ENCODE measurements around the gene FXYD7.

FXYD7 gene

GRCh38 chr19:35157431-35157830 lies 14.4 kb downstream of the FXYD7 start:
- H3K4me3 Mint-ChIP-seq, result no peak overlapping the region
- peaks cover 7% of the 10 kb centered on the region for H3K9me3 Mint-ChIP-seq
- peaks cover 55% of the 10 kb centered on the region for H3K36me3 Mint-ChIP-seq
- peaks cover 55% of the 10 kb centered on the region for H3K4me1 Mint-ChIP-seq
- H3K27me3 Mint-ChIP-seq, result no peaks in the 10 kb centered on the region
- no peak overlapping the region for H3K27ac Mint-ChIP-seq
- ATAC-seq, result no peak

- H3K4me1 Mint-ChIP-seq, result peaks cover 36% of the 10 kb centered on the region
- ATAC-seq, result no peak
- H3K36me3 Mint-ChIP-seq, result peaks cover 77% of the 10 kb centered on the region
- H3K9me3 Mint-ChIP-seq, result peaks cover 10% of the 10 kb centered on the region
- no peaks in the 10 kb centered on the region for H3K27me3 Mint-ChIP-seq
- H3K4me3 Mint-ChIP-seq, result no peak overlapping the region
- H3K27ac Mint-ChIP-seq, result peak overlapping the region; percentile 14
These were observed 16.6 kb downstream of the FXYD7 start for GRCh38 chr19:35159606-35160005.

DNA sequence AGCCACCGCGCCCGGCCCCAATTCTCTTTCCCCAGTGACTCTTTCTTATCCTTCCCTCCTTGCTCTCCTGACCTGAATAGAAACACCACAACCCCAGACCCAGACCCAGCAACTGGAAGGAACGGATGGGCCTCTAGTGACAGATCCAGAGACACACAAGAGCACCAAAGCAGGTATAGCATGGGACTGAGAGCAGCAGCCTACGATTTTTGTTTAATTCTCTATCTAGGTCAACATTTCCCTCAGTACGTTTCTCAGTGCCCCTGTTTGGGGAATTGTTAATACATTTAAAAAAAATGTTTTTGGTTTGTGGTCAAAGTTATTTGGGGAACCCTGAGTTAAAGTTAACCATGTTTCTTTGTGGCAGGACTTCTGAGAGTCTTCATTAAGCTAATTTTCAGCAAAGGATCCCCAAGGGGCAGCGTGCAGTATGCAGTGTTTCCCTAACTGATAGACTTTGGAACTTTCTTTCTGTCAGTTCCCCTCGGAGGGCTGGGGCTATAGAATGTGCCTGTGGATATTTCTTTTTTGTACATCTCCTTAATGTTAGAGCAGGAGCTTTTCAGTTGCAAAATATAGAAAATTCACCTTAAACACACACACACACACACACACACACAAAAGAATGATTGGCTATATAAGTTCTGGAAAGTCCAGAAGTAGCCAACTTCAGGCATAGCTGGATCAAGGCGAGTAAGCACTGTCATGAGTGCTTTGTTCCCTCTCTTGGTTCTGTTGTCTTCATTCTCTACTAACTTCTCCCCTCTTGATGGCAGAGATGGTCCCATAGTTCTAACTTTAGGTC lies 17.8 kb downstream of the FXYD7 start:
- H3K9me3 Mint-ChIP-seq, result peaks cover 12% of the 10 kb centered on the region
- H3K36me3 Mint-ChIP-seq, result peaks cover 89% of the 10 kb centered on the region
- H3K27ac Mint-ChIP-seq, result peak overlapping the region; percentile 25
- ATAC-seq, result no peak
- H3K27me3 Mint-ChIP-seq, result no peaks in the 10 kb centered on the region
- H3K4me3 Mint-ChIP-seq, result no peak overlapping the region
- peaks cover 30% of the 10 kb centered on the region for H3K4me1 Mint-ChIP-seq

DNA sequence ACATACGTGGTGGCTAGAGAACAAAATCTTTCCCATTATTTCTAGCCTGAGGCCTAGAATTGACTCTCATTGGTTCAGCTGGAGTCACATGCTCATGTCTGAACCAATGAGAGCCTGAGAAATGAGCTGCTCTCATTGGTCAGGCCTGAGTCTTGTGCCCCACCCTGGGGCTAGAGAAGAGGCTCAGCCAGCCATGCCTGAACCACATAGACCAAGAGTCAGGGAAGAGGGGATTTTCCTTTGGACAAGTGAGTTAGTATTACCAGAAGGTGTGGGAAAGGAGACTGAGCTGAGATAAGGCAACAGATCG lies 18.3 kb downstream of the FXYD7 start:
- ATAC-seq, result no peak
- peaks cover 90% of the 10 kb centered on the region for H3K36me3 Mint-ChIP-seq
- no peaks in the 10 kb centered on the region for H3K27me3 Mint-ChIP-seq
- H3K27ac Mint-ChIP-seq, result no peak overlapping the region
- peaks cover 13% of the 10 kb centered on the region for H3K9me3 Mint-ChIP-seq
- peaks cover 30% of the 10 kb centered on the region for H3K4me1 Mint-ChIP-seq
- H3K4me3 Mint-ChIP-seq, result no peak overlapping the region

DNA sequence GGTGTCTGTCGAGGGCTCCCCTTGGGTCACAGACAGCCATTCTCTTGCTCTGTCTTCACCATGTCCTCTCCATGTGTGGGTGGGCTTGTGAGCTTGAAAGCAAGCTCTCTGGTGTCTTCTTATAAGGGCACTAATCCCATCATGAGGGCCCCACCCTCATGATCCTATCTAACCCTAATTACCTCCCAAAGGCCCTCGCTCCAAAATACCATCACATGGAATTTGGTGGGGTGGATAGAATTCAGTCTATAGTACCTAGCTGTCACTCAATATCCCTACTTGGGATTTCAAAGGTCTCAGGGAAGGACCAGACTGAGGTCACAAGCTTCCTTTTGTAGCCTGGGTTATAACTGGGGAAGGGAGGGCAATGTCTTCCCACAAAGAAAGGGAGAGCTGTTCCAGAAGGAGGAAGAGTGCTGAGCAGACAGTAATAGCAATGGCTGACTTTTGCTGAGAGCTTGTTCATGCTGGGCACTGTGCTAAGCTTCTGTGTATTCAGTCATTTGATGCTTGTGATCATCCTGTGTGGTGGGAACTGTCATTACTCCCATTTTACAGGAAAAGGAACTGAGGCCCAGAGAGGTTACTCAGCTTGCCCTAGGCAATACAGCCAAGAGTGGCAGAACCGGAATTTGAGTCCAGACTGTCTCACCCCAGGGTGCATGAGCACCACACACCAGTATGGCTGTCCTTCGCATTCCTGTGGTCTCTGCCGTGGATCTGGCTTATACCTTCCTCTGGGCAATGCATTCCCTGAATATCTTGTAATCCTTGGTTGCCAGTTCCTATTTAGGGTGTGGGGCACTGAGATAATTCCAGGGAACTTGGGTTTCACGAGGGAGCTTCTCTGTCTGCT lies 19.6 kb downstream of the FXYD7 start:
- peak overlapping the region; percentile 32 for H3K27ac Mint-ChIP-seq
- no peak overlapping the region for H3K4me3 Mint-ChIP-seq
- peaks cover 39% of the 10 kb centered on the region for H3K4me1 Mint-ChIP-seq
- H3K36me3 Mint-ChIP-seq, result peaks cover 96% of the 10 kb centered on the region
- no peaks in the 10 kb centered on the region for H3K27me3 Mint-ChIP-seq
- no peak for ATAC-seq
- H3K9me3 Mint-ChIP-seq, result peaks cover 16% of the 10 kb centered on the region

GRCh38 chr19:35164418-35164817 lies 21.4 kb downstream of the FXYD7 start:
- no peaks in the 10 kb centered on the region for H3K27me3 Mint-ChIP-seq
- peaks cover 43% of the 10 kb centered on the region for H3K4me1 Mint-ChIP-seq
- peaks cover 96% of the 10 kb centered on the region for H3K36me3 Mint-ChIP-seq
- no peak overlapping the region for H3K4me3 Mint-ChIP-seq
- H3K27ac Mint-ChIP-seq, result peak overlapping the region; percentile 67
- no peak for ATAC-seq
- H3K9me3 Mint-ChIP-seq, result peaks cover 16% of the 10 kb centered on the region

DNA sequence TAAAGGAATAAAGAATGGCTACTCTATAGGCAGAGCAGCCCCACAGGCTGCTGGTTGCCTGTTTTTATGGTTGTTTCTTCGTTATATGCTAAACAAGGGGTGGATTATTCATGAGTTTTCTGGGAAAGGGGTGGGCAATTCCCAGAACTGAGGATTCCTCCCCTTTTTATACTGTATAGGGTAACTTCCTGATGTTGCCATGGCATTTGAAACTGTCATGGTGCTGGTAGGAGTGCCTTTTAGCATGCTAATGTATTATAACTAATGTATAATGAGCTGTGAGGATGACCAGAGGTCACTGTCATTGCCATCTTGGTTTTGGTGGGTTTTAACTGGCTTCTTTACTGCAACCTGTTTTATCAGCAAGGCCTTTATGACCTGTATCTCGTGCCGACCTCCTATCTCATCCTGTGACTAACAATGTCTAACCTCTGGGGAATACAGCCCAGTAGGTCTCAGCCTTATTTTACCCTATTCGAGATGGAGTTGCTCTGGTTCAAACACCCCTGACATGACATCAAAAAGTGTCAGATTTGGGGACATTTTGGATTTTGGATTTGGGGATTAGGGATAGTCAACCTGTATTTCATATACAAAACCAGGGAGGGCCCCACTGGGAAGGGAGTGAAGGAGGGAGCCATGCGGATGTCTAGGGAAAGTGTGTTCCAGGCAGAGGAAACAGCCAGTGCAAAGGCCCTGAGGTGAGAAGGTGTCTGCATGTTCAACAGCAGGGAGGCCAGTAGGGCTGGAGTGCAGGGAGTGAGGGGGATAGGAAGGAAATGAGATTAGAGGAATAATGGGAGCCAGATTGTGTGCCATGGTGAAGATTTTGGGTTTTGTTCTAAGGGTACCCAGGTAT lies 22.4 kb downstream of the FXYD7 start:
- Mint-ChIP-seq H3K9me3 (peaks cover 16% of the 10 kb centered on the region), H3K27ac (peak overlapping the region; percentile 67), H3K4me1 (peaks cover 44% of the 10 kb centered on the region), H3K4me3 (no peak overlapping the region), H3K27me3 (no peaks in the 10 kb centered on the region), H3K36me3 (peaks cover 95% of the 10 kb centered on the region)
- ATAC-seq, result no peak

DNA sequence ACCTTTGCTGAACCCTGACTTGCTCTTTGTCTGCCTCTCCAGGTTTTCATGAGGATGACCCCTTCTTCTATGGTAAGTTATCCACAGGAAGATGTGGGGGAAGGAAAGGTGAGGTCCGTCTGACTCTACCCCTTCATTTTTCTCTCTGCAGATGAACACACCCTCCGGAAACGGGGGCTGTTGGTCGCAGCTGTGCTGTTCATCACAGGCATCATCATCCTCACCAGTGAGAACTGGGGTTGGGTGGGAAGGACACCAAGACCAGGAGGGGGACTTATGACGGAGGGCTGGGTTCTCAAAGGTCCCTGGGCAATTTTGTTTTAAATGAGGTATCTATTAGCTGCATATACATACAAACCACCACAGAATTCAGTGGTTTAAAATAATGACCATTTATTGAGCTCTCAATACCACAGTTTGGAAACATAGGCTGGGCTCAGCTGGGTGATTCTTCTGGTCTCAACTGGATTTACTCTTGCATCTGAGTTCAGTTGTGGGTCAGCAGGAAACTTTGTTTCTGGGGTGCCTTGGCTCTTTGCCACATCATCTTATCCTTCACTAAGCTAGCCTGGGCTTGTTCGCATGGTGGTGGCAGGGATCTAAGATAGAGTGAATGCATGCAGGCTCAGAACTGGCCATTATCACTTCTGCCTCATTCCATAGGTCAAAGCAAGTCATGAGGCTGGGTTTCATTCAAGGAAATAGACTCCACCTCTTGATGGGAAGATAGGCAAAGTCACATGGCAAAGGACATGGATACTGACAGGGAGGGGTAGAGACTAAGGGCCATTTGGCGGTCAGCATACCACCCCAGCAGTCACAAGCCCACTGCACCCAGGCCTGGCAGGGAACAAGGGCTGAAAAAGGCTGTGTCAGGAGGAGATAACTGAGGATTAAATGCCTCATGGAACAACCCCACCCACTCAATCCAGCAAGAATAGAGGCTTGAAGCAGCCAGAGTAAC lies 23.3 kb downstream of the FXYD7 start:
- Mint-ChIP-seq H3K36me3 (peaks cover 85% of the 10 kb centered on the region), H3K27ac (peak overlapping the region; percentile 91), H3K4me3 (no peak overlapping the region), H3K4me1 (peaks cover 44% of the 10 kb centered on the region), H3K9me3 (peaks cover 14% of the 10 kb centered on the region), H3K27me3 (no peaks in the 10 kb centered on the region)
- no peak for ATAC-seq

- ATAC-seq, result peak; percentile 73
- peak overlapping the region; percentile 14 for H3K4me3 Mint-ChIP-seq
- H3K27me3 Mint-ChIP-seq, result no peaks in the 10 kb centered on the region
- peaks cover 74% of the 10 kb centered on the region for H3K36me3 Mint-ChIP-seq
- peak overlapping the region; percentile 91 for H3K27ac Mint-ChIP-seq
- peaks cover 9% of the 10 kb centered on the region for H3K9me3 Mint-ChIP-seq
- peaks cover 48% of the 10 kb centered on the region for H3K4me1 Mint-ChIP-seq
These were observed 24.4 kb downstream of the FXYD7 start for GRCh38 chr19:35167251-35168119.

DNA sequence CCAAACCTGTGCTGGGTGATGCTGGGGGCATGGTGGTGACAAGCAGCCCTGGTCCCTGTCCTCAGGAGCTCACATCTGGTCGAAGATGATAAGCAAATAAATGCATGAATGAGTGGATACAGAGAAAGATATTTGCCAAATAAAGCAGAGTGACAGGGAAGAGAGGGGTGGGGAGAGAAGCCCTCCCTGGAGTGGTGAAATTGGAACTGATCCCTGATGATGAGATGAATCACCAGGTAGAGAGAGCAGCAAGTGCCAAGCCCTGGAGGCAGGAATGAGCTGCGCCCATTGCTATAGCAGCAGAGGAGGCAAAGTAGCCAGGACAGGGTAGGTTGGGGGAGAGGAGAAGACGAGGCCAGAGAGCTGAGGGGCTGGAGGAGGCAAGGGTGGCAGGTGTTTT lies 25.1 kb downstream of the FXYD7 start:
- no peak for ATAC-seq
- peak overlapping the region; percentile 91 for H3K27ac Mint-ChIP-seq
- H3K36me3 Mint-ChIP-seq, result peaks cover 67% of the 10 kb centered on the region
- H3K9me3 Mint-ChIP-seq, result peaks cover 9% of the 10 kb centered on the region
- H3K4me3 Mint-ChIP-seq, result no peak overlapping the region
- peaks cover 48% of the 10 kb centered on the region for H3K4me1 Mint-ChIP-seq
- no peaks in the 10 kb centered on the region for H3K27me3 Mint-ChIP-seq

GRCh38 chr19:35169221-35169995 lies 26.4 kb downstream of the FXYD7 start:
- no peak overlapping the region for H3K4me3 Mint-ChIP-seq
- peaks cover 6% of the 10 kb centered on the region for H3K9me3 Mint-ChIP-seq
- peaks cover 55% of the 10 kb centered on the region for H3K36me3 Mint-ChIP-seq
- H3K27ac Mint-ChIP-seq, result peak overlapping the region; percentile 91
- ATAC-seq, result no peak
- no peaks in the 10 kb centered on the region for H3K27me3 Mint-ChIP-seq
- H3K4me1 Mint-ChIP-seq, result peaks cover 53% of the 10 kb centered on the region

DNA sequence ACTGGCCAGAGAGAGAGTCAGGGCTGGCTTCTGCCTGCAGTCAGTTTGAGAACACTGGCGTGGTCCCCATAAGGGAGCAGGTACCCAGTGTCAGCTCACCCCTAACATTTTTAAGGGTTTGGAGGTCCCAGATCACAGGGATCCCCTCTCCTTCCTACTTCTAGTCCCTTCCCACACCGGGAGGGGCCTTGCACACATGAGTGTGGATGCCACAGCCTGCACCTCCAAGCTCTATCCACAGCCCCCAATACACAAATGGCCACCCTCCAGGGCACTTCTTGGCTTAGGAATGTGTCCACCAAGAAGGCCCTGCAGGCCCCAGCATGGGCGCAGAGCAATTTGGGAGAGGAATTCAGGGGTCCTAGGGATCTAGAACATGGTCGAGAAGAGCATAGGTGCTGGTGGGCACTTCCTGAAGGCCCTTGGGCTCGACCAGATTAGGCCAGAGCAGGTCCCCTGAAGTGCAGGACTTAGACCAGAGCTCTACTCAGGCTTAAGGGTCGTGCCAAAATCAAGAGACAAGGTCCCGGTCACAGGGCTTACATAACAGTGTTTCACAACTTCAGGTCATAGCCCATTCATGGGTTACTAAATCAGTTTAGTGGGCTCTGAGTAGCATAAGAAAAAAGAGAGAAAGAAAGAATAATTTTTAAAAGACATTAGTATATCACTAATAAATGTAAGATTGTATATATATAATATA lies 27.5 kb downstream of the FXYD7 start:
- Mint-ChIP-seq H3K9me3 (peaks cover 6% of the 10 kb centered on the region), H3K36me3 (peaks cover 44% of the 10 kb centered on the region), H3K27me3 (no peaks in the 10 kb centered on the region), H3K4me1 (peaks cover 60% of the 10 kb centered on the region), H3K4me3 (no peak overlapping the region), H3K27ac (peak overlapping the region; percentile 91)
- ATAC-seq, result no peak

All from stimulated activated memory B cell treated with anti-CD40 and anti-IgM and Interleukin-4, amounts not matched to agents 10 μg/mL and 1 μg/mL and 100 μg/mL, for 72 hours (primary cell).